Dorsolateral prefrontal cortex (tissue), 118 donors: Measurements from ENCODE around the gene PKD2. TPM values are rescaled to one million over a fixed set of nuclear protein-coding genes. Genes with fewer than 3 reads are reported as not detected.

Source experiments
- total RNA-seq, 120 experiments: library from RNA; stranded (reverse); gene quantifications; one replicate each; pipeline versions ENCODE4 v1.2.3 to v1.2.4, GENCODE V29; 2022

Gene PKD2
- total RNA-seq, 120 experiments from 2014 or later: 29.7 to 60.9 (median 40.7) TPM

Other genes with a start within 250 kb of the PKD2 start
- 1 to 10 TPM in 1 of 120 experiments, under 1 TPM in 14, not detected in 105; 0.30 to 1.1 (median 0.50) TPM for gene IBSP, start 208.1 kb upstream of the PKD2 start, total RNA-seq
- gene MEPE, start 174.7 kb upstream of the PKD2 start, total RNA-seq: 10 to 100 TPM in 52 of 120 experiments, 1 to 10 TPM in 68; 1.0 to 26.4 (median 8.7) TPM
- 1,000 to 10,000 TPM in 7 of 120 experiments, 100 to 1,000 TPM in 112, 10 to 100 TPM in 1; 91.5 to 1,848 (median 415) TPM for gene SPP1, start 31.9 kb upstream of the PKD2 start, total RNA-seq
- 10 to 100 TPM in 107 of 120 experiments, 1 to 10 TPM in 13; 3.9 to 52.2 (median 16.3) TPM for gene ABCG2, start 151.0 kb downstream of the PKD2 start, total RNA-seq